ENCODE data around the gene GRIFIN.

DNA sequence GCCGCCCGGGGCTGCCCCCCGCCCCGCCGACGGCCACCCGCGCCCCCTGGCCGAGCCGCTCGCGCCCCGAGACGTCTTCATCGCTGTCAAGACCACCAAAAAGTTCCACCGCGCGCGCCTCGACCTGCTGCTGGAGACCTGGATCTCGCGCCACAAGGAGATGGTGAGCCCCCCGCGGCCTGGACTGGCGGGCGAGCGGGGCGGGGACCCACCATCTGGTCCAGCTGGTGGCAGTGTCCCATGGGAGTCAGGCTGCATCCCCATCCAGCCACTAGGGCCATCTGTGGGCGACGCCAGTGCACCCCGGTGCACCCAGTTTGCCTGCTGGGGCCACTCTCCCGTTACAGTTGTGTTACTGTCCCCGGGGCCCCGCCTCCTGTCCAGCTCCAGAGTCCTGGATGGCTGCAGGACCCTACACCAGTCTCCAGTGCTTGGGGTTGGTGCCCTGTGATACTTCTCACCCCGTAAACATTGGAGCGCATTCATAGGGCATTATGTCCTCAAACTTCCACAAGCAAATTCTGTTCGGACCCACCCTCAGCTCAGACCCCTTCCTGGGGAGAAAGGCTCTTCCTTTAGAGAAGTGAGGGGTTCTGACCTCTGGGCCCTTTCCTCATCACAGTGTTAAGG is 44.0 kb upstream of the GRIFIN start:
- TF ChIP-seq, protein P1, sequence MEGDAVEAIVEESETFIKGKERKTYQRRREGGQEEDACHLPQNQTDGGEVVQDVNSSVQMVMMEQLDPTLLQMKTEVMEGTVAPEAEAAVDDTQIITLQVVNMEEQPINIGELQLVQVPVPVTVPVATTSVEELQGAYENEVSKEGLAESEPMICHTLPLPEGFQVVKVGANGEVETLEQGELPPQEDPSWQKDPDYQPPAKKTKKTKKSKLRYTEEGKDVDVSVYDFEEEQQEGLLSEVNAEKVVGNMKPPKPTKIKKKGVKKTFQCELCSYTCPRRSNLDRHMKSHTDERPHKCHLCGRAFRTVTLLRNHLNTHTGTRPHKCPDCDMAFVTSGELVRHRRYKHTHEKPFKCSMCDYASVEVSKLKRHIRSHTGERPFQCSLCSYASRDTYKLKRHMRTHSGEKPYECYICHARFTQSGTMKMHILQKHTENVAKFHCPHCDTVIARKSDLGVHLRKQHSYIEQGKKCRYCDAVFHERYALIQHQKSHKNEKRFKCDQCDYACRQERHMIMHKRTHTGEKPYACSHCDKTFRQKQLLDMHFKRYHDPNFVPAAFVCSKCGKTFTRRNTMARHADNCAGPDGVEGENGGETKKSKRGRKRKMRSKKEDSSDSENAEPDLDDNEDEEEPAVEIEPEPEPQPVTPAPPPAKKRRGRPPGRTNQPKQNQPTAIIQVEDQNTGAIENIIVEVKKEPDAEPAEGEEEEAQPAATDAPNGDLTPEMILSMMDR (IDR thresholded peaks at IDR 0.05; ENCODE audit: insufficient read depth, low read depth, low read length) = no peak
- no peak for TF ChIP-seq EZH2 (IDR thresholded peaks at IDR 0.05; ENCODE audit: insufficient read depth, low read length)

All from astrocyte (in vitro differentiated cells and primary cell).